NCI-H2107 (cell line): ENCODE measurements around the gene TEAD1.

ENCODE experiments used
- DNase-seq: peaks from one replicate; lab custom pipeline; 2025; lab: John Stamatoyannopoulos, UW

Gene TEAD1

DNA sequence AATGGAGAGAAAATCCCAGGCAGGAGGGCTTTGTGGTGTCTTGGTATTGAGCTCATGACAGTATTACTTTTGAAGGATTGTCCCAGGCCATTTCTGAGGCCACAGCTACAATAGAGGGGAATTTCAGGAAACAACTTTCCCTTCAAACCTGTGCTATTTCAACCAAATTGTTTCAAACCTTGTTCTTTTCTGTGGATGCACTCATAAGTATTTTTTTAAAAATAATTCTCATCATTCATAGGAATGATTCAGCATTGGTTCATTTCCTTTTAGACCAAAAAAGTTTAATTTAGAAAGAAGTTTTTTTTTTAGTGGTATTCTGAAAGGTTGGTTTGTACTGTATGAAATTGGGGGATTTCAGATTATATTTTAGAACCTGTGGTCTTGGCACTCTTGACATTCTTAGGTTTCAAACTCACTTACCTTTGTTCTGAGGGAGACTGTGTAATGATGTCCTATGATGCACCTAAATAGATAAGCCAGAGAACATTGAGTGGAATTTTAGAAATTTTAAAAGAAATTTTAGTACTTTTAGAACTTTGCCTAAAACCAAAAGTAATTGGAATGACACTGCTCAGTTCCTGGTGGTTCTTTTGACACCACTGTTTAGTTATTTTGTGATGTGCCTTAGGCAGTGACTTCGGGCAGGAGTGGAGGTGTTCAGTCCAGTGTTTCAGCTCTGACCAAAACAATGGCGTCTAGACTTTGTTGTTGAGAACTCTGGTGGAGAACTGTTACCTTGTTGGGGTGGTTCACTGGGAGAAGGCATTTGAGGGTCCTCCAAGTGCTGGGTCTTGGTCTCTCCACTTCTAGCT lies 12.2 kb downstream of the TEAD1 start:
- no peak for DNase-seq

DNA sequence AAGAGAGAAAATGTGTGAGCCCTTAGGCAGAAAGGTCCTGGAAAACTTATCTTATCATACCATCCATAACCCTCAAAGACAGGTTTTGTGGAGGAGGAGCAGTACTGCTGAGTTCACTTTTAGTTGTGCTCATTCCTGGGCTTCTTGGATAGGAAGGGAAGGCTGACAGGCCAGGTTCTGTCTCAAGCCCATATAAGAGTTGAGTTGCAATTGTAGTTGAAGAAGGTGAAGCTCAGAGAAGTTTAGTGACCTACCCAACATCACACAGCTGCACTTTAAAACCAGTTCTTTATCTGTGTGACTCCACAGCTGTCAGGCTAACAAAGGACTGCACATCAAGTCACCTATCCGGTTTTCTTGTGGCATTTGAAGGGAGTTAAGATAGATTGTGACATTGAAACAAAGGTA lies 13.0 kb downstream of the TEAD1 start:
- no peak for DNase-seq

DNA sequence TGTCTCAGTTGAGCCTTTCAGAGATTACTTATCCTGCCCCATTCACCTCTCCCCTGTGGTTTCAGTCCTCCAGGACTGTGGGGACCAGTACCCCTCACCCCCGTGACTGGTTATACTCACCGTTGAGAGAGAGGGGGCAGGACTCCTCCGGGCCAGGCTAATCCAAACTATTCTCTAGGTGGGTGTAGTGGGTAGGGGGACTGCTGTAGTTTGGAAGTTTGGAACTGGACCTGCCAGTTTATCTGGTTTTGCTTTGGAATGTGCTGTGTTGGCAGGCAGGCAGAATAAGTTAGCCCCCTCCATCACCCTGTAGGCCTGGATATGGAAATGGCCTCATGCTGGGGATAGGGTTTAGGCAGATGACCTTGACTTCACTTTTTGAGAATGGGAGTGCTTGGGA lies 13.5 kb downstream of the TEAD1 start:
- no peak for DNase-seq

DNA sequence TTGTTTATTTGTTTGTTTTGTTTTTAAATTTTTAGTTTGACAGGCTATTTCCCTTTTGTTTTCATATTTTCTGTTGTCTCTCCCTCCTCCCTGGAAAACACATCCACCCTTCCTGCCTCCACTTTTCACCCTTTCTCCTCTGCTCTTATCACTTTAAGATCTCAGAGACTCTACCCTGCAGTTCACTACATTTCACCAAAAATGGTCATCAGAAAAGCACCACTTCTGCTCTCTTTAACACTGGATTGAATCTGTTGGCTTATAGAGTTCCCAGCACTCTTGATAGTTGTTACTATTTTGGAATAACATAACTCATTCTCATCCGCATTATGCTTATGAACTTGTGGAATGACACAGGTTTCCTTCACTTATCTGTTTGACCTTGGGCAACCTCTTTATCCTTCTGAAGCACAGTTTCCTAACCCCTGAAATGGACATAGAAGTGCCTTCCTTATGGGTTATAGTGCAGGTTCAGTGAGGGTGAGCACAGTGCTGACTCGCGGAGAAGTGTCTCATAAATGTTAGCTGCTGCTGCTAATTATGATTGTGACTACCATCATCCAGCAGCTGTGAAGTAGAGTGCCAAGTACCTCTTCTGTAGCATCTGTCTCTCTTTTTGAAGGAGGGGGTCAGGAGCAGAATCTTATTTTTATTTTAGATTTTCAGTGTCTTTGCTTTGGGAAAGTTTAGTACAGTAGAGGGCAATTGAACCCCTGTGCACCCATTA lies 15.0 kb downstream of the TEAD1 start:
- DNase-seq, result no peak

DNA sequence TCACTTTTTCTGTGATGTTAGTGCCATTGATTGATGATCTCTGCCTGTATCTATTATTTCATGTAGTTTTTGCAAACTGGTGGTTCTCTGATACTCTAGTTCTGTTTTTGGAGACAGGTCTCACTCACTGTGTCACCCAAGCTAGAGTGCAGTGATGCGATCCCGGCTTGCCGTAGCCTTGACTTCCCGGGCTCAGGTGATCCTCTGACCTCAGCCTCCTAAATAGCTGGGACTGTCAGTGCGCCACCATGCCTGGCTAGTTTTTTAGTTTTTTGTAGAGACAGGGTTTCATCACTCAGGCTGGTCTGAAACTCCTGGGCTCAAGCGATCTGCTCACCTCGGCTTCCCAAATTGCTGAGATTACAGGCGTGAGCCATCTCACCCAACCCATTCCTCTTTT lies 16.4 kb downstream of the TEAD1 start:
- DNase-seq, result no peak

DNA sequence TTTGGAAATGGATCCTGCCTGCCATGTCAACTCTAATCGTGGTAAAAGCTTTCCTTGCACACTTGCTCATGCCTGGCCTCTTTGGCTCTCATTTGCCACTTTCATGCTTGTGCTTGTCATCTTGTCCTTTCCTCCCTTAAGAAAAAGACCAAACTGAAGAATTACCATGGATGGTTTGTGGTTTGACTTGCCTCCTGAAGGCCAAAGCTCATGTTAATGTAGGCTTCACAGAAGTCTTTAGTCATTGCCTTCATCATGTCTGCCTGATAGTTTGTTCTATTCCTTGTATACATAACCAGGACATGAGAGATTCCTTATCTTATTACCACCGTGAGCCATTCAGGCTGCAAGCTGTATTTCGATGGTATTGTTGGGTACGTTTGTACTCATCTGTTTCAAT lies 17.3 kb downstream of the TEAD1 start:
- no peak for DNase-seq

DNA sequence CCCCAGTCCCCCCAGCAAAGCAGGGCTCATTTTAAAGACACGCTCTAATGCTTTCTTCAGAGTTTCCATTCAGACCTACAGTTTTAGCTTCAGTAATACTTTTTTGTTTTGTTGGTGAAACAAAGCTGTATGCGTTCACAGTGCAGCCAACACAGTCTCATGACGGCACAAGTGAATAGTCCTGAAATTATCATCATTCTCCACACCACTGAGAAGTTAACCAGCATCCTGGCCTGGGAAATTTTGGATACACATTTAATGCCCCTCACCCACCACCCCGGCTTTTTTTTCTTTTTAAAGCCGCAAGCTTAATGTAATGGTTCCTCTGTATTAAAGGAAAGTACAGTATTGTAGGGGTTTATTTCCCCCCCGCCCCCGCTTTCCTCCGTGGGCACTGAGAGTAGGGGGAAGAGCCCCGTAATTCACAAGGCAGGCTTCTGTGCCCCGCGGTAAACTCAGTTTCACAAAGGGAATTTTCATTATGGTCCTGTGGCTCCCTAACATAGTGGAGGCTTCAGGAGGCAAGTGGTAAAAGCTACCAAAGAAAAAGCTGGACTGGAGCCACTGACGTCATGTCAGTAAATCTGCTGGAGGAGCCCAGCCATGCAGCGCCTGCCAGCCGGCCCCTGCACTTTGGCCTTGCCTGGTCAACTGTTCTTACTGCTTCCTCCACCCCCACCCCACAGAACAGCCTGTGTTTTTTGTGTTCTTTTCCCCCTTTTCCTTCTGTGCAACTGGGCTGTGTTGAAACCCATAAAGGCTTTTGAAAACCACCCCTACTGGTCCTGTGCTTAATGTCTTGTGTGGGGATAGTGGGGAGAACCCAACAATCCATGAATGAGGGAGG lies 18.2 kb downstream of the TEAD1 start:
- DNase-seq, result no peak

DNA sequence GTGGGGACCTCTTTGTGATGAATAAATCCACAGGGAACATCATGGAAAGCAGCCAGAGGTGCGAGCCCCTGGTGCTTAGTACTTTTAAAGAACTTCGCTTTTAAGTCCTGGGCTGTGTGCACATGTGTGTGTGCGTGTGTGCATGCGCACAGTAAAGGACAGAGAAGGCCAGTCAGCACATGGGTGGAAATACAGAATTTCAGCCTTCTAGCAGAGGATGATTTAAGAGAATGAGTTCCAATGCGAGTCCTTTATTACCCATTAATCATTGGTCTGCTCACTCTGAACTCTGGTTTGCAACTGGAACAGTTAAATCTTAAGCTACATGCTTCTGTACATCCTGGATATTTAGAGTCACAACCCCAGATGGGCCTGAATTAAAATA lies 18.9 kb downstream of the TEAD1 start:
- no peak for DNase-seq

DNA sequence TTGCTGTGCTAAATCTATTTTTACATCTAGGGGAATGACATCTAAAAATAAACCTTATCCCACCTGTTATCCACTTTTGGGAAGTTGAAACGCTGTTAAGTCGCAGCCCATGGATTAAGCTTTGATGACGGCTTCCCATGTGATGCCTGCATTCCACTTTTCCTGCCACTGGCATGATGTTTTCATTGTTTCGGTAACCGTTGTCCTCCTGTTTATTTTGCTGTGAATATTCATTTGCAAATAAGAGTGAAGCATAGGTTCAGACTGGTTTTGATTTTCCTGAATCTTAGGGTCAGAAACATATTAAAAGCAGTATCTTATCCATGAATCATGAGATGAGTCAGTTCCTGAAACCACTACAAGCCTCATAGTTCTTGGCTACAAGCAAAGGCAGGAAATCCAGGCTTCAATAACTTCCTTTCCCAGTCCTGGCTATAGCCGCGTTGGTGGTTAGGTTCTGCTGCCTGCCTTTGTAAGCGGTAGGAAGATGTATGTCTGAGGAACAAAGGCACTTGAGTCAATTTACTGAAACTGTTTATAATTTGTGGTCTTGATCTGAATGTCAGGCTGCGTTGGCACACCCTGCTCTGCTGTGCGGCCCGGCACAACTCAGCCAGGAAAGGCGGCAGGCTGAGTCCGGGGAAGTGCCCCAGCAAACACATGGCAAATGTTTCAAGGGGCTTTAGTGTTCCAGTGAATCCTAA lies 19.4 kb downstream of the TEAD1 start:
- peak; percentile 64 for DNase-seq

DNA sequence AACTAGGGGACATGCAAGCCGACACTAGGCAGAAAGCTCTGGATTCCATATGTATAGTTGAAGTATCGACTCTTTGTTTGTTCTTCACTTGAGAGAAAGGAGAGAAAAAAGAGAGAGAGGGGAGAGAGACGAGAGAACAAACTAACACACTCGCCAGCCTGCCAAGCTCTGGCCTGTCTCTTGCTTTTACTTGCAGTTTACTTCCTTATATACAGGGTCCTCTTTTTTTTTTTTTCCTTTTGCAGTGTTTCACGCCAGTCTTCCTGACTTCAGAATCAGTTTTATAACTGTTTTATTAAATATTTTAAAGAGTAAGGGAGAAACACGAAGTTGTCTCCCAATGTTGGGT lies 19.9 kb downstream of the TEAD1 start:
- no peak for DNase-seq

DNA sequence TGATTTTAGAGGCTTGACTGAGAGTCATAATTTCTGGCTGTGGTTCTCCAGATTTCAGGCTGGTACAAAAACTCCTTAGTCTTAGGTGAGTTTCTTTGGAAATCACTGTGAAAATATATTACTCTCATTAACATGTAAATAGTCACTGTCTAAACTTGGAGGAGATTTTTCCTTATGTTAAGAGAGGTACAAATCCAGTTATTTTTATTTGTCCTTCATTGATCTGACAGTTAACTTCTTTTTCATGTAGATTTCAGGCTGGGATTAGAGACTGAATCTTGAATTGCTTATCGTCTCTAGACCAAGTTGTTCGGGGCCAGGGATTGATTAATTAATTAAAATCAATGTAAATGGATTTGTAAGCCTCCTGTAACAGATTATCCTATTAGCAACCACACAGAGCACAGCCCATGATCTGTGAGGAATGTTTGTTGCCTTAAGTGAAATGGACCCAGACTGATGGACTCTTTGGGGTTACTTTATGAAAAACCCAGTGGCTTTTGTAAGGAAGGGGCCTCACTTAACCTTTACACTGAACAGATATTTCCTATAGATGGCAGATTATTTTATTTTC lies 21.1 kb downstream of the TEAD1 start:
- DNase-seq, result no peak

DNA sequence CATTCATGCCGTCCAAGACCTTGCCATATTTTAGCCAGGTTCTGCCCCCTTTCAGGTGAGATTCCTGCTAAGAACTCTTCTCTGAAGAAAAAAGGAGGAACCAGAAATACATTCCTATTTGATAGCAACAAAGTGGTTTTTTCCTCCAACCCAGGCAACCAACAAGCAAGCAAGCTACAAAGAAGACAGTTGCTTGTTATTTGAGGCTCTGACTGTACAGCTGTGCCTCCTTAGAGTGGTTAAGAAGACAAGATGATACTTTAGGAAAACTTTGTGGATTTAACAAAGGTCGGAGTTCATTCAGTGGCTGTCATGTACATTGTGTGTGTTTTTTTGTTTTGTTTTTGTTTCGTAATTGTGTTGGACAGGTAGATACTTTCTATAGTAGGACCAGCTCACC lies 21.7 kb downstream of the TEAD1 start:
- no peak for DNase-seq

DNA sequence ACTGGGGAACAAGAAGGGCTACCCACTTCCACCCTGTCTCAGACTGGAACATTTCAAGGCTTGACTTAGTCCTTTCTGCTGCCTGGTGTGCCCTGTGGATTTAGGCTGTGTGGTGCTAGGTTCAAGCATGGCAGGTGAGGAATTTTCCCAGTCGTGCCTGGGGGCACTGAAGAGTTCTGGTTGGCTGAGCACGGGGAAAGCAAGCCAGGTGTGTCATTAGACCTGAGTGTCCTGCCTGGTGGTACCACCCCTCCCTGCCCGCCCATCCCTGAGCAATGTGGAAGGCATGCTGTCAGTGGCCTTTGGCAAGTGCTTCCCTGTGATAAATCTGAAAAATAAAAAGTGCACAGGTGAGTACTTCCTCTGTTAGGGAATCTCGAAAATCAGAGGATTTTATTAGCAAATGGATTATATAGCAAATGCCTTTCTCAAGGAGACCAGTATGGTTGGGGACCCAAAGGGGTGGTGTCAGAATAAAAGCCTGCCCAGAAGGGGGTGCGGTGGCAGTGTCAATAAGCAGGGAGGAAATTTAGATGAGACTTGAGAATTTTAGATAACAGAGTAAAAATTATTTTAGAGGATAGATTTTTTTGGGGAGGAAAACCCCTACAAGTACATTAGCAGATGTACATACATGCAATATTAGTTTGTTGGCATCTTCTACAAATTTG lies 22.8 kb downstream of the TEAD1 start:
- no peak for DNase-seq

DNA sequence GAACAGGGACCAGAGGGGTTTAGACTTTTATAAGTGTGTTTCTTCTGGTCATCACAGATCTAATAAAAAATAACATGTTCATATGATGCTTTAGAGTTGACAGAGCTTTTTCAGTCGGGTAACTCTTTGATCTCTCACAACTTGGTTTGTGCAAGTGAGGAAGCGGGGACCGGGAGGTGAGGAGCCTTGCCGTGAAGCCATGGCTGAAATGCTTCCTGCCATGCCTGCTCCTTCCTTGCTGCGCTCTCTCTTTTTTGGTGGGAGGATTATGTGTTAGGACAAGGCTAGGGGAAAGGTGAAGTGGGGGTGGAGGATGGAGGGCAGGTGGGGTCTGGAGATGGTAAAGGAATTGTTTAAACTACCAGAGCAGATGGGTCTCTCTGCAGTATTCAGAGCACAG lies 23.8 kb downstream of the TEAD1 start:
- no peak for DNase-seq

DNA sequence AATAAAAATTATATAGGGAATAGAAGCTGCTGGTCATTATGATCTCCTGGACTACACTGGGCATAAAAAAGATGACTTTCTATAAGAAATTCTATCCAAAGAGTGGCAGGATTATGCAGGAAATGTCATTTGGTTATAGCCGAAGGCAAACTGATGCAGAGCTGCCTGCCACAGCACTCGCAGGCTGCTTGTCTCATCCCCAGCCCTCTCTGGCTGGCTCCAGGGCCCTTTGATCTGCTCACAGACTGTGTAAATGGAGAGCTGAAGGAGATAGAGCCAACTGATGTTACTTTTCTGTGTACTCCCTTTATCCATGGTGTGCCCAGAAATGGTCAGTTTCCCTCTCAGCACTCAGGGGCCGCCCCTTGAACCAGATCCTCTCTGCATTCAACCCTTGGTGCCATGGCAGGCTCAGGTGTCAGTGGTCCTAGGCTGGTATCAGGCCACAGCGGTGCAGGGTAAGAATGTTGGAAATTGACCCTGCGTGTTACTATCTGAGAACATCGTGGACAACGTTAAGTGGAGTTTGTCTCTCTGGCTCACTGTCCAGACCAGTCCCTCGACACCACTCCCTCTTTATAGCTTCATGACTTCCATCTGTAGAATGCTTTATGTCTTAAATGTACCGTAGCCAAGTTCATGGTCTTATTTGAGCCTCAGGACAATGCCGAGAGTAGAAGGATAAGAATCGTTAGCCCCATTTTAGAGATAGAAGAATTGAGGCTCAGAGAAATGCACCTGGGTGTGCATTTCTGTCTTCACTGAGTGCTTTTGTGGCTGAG lies 27.8 kb downstream of the TEAD1 start:
- no peak for DNase-seq

DNA sequence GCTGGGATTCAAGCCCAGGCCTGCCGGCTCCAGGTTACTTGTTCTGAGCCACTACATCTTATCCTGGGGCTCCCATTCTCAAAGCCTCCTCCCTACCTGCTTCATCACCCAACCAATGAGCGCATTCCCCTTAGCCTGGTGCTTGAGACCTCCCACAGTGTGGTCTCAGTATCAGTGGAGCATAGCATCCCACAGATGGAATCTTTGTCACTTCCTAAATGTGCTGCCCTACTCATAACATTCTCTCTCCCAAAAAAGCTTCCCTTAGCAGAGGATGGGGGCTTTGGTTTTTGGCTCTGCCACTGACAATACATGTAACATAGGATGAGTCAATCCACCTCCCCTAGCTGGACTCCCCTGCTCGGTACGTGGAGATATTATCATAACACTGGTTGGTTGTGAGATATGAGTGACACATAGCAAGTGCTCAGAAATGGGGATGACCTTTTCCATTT lies 28.8 kb downstream of the TEAD1 start:
- DNase-seq, result no peak

DNA sequence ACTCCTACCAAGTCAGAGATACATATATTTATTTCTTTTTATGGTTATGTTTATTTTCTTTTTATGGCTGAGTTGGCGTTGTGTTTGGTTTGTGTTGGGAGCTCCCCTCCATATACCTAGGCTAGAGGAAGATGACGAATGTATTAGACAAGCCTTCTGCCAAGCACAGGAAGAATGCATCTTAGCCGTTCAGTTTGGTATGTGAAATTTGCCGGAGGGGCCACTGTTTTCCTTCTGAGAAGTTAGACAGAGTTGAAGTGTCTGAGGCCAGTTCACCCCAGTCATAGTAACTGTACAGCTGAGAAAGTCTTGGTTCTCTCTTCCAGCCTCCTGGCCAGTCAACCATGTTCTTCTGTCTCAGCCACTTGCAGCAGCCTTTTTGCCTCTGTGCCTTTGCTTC lies 29.8 kb downstream of the TEAD1 start:
- DNase-seq, result no peak

DNA sequence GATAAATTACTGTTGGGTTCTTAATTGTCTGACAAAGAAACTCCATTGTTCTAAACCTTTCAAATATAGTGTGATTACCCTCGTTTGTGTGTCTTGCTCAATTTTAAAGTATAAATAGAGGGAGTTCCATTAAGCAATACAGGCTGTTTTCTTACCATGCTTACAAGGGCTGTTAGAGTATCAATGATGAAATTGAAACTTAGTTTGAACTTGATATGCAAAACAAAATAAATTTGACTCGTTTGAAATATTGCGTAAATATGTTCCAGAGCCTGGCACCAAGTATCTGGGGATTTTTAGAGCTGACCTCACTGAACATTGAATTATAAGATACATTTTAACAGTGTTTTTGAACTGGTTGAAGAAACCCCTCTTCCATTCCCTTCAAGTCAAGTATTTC lies 31.7 kb downstream of the TEAD1 start:
- DNase-seq, result no peak

DNA sequence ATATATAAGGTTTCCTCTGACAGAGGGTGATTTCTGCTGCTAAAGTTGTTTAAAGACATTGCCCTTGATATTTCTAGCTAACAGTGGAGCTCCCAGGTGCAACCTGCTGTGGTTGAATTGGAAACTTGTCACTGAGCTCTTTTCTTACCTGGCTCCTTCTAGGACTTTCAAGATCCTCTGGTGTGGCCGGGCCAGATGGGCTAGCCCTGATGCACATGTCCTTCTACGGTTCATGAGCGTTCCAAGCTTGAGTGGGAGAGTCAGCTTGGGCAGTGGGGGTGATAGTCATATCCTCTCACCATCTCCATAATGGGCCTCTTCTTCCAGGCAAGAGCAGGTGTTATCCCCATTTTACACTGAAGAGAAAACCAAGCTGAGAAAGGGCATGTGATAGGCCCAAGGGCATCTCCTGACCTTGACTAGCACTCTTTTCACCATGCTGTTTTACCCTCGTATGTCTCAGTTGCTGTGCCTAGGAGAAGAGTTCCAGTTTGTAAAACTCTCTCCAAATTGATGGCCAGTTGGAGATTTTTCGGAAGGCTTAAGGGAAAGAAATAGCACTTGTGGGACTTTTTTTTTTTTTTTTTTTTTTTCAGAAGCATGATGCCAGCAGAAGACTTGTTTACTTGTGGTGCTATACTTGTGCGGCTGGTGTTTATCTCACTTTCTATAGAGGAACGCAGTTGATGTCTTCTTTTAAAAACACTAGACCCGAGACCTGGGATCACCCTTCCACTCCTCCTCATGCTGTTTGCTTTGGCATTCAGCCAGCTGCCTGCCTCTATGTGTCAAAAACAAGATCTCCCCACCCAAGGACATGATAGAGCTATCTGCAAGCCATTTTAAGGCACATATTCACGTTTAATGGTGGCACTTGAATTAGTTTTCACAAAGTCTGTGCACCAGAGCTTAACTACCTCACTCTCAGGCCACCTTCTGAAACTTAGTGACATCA lies 32.6 kb downstream of the TEAD1 start:
- no peak for DNase-seq
